DOHH2 (cell line): ENCODE results near the gene MDGA2.

Source experiments
- H3F3A ChIP-seq: fragments of 200-600 bp; sonication (generic), shearing (Covaris generic); 2 replicates; pipeline ENCODE4 v1.6.0; 2016; ENCODE audit warnings: antibody characterized with exemption, mild to moderate bottlenecking; ENCODE audit not compliant: control insufficient read depth, insufficient read depth
- H3K27ac ChIP-seq: fragments of 200-600 bp; sonication (generic); 2 replicates; pipeline ENCODE4 v1.5.1; 2014; ENCODE audit warnings: low read depth, mild to moderate bottlenecking, low read length, moderate library complexity
- H3K27me3 ChIP-seq: fragments of 200-600 bp; sonication (generic); 2 replicates; pipeline ENCODE4 v1.6.1; 2014; ENCODE audit warnings: mild to moderate bottlenecking, low read length, mixed read lengths; ENCODE audit not compliant: control insufficient read depth
- H3K36me3 ChIP-seq: fragments of 200-600 bp; sonication (generic); 2 replicates; pipeline ENCODE4 v1.6.1; 2014; ENCODE audit warnings: mild to moderate bottlenecking, low read length, moderate library complexity, mixed read lengths; ENCODE audit not compliant: control insufficient read depth
- H3K4me1 ChIP-seq: fragments of 200-600 bp; sonication (generic); 2 replicates; pipeline ENCODE4 v1.6.1; 2014; ENCODE audit warnings: mild to moderate bottlenecking, low read length, mixed read lengths; ENCODE audit not compliant: control insufficient read depth
- H3K4me2 ChIP-seq: fragments of 200-600 bp; sonication (generic); 2 replicates; pipeline ENCODE4 v1.6.0; 2014; ENCODE audit warnings: mild to moderate bottlenecking, low read length, moderate library complexity
- H3K4me3 ChIP-seq: fragments of 200-600 bp; sonication (generic); 2 replicates; pipeline ENCODE4 v1.5.1; 2014; ENCODE audit warnings: mild to moderate bottlenecking, low read length, mixed read lengths
- H3K79me2 ChIP-seq: fragments of 200-600 bp; sonication (generic); 2 replicates; pipeline ENCODE4 v1.6.1; 2014; ENCODE audit warnings: mild to moderate bottlenecking, low read length, mixed read lengths; ENCODE audit not compliant: control insufficient read depth
- H3K9me2 ChIP-seq: fragments of 200-600 bp; sonication (generic); replicated peaks from 2 replicates; pipeline ENCODE4 v1.6.1; 2014; ENCODE audit warnings: mild to moderate bottlenecking, low read length, mixed read lengths; ENCODE audit not compliant: control insufficient read depth
- H3K9me3 ChIP-seq: fragments of 200-600 bp; sonication (generic); 2 replicates; pipeline ENCODE4 v1.6.1; 2014; ENCODE audit warnings: antibody characterized with exemption, low read length, mixed read lengths; ENCODE audit not compliant: control insufficient read depth, insufficient read depth
- H4K20me1 ChIP-seq: fragments of 200-600 bp; sonication (generic); 2 replicates; pipeline ENCODE4 v1.6.0; 2014; ENCODE audit warnings: low read depth, mild to moderate bottlenecking, antibody characterized with exemption, low read length, moderate library complexity; ENCODE audit not compliant: control insufficient read depth, insufficient read depth
- CTCF ChIP-seq: fragments of 200-600 bp; sonication (generic); IDR thresholded peaks from one replicate; pipeline ENCODE4 v1.5.1; 2014; ENCODE audit warnings: antibody characterized with exemption, mild to moderate bottlenecking, low read depth, low read length; ENCODE audit not compliant: poor library complexity, severe bottlenecking
- EZH2phosphoT487 ChIP-seq: fragments of 200-600 bp; sonication (generic); IDR thresholded peaks from 2 replicates; pipeline ENCODE4 v1.6.1; 2017; ENCODE audit warnings: borderline replicate concordance, mild to moderate bottlenecking, antibody characterized with exemption, low read length, moderate library complexity, mixed read lengths

MDGA2 gene

DNA sequence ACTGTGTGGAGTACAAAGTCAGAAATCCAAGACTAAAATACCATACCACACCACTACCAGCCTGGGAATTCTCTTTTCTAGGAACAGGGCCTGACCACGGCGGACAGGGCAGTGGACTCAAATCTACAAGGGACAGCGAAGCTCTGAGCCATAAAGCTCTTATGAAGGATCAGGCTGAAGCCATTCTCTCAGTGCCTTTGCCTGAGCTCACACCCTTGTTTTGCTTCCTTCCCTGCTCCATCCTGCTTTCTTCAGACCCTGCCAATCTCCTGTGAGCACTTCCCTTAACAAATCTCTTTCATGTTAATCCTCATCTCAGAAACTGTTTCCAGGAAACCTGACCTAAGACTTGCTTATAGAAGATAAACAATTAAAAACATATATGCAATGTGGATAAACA, 398.5 kb downstream of the MDGA2 start:
- no peaks in the 10 kb centered on the region for H3K79me2 ChIP-seq
- TF ChIP-seq EZH2phosphoT487 (no peak), CTCF (no peak)
- H3K9me2 ChIP-seq: no peaks in the 10 kb centered on the region

GRCh38 chr14:47273939-47274338, 401.5 kb downstream of the MDGA2 start:
- Histone ChIP-seq H3F3A (no peaks in the 10 kb centered on the region), H3K79me2 (no peaks in the 10 kb centered on the region), H3K27me3 (no peaks in the 10 kb centered on the region), H3K4me2 (no peak overlapping the region), H3K27ac (no peak overlapping the region), H3K9me2 (no peaks in the 10 kb centered on the region), H3K4me3 (no peak overlapping the region), H3K9me3 (no peaks in the 10 kb centered on the region), H4K20me1 (no peaks in the 10 kb centered on the region), H3K4me1 (no peaks in the 10 kb centered on the region), H3K36me3 (no peaks in the 10 kb centered on the region)
- TF ChIP-seq EZH2phosphoT487: no peak

More for the DNA sequence above, 398.5 kb downstream of the MDGA2 start:
- H3K4me2 ChIP-seq: no peak overlapping the region
- H3K9me3 ChIP-seq: no peaks in the 10 kb centered on the region
- no peaks in the 10 kb centered on the region for H3K27me3 ChIP-seq
- H3K4me1 ChIP-seq: no peaks in the 10 kb centered on the region
- H3F3A ChIP-seq: no peaks in the 10 kb centered on the region
- H3K4me3 ChIP-seq: no peak overlapping the region
- H3K36me3 ChIP-seq: no peaks in the 10 kb centered on the region
- H4K20me1 ChIP-seq: no peaks in the 10 kb centered on the region
- H3K27ac ChIP-seq: no peak overlapping the region

GRCh38 chr14:47270715-47271114, 404.7 kb downstream of the MDGA2 start:
- Histone ChIP-seq H3K4me2 (no peak overlapping the region), H3K27me3 (no peaks in the 10 kb centered on the region), H3K9me3 (no peaks in the 10 kb centered on the region), H3K36me3 (no peaks in the 10 kb centered on the region), H3K27ac (no peak overlapping the region), H4K20me1 (no peaks in the 10 kb centered on the region), H3F3A (no peaks in the 10 kb centered on the region), H3K4me3 (no peak overlapping the region), H3K4me1 (no peaks in the 10 kb centered on the region), H3K9me2 (no peaks in the 10 kb centered on the region), H3K79me2 (no peaks in the 10 kb centered on the region)
- no peak for TF ChIP-seq EZH2phosphoT487
- TF ChIP-seq CTCF: no peak

DNA sequence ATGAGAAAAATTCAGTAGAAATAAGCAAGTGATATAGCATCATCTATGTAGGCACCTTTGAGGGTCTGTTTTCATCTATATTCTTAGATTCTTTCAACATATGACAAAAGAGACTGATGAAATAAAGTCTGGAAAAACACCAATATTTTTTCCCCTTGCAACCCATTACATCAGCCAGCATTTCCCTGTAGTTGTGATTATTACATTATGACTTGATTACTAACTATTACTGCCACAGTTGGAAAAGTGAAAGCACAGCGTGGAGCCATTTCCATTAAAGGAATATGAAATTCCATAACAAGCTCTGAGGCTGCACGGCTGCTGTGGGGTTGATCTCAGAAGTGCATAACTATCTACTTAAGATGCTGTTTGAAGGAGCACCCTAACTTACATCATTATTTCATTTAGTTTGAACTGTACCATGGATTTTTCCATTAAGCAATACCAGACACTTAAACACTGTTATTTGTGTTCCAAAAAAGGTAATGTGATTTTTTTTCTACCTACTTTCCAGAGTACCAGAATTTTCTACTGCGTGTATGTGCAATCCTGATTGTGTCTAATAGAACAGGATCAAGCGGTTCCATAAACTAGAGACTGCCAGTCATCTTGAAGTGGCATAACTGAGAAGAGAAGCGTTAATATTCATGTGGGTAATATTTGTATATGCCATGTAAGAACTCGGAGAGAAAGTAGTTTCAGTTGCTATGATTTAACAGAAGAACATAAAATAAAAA, 405.5 kb downstream of the MDGA2 start:
- Histone ChIP-seq H3K27ac (no peak overlapping the region), H3K4me1 (no peaks in the 10 kb centered on the region), H4K20me1 (no peaks in the 10 kb centered on the region), H3F3A (no peaks in the 10 kb centered on the region), H3K9me3 (no peaks in the 10 kb centered on the region), H3K79me2 (no peaks in the 10 kb centered on the region), H3K4me2 (no peak overlapping the region), H3K4me3 (no peak overlapping the region), H3K27me3 (no peaks in the 10 kb centered on the region), H3K9me2 (no peaks in the 10 kb centered on the region), H3K36me3 (no peaks in the 10 kb centered on the region)
- no peak for TF ChIP-seq CTCF
- no peak for TF ChIP-seq EZH2phosphoT487
